NT2/D1 (cell line): ENCODE results near the gene SLIT3.

ENCODE experiments used
- YY1 ChIP-seq: IDR thresholded peaks from 2 replicates; pipeline ENCODE4 v1.6.1; 2011; ENCODE audit not compliant: insufficient read length, insufficient read depth
- ZNF274 ChIP-seq: IDR thresholded peaks from 2 replicates; pipeline ENCODE4 v1.6.1; 2011; ENCODE audit warnings: mild to moderate bottlenecking, low read depth, low read length

GRCh38 chr5:168969326-168969886 lies 331.5 kb downstream of the SLIT3 start:
- TF ChIP-seq YY1 (no peak), ZNF274 (no peak)
